Tibial nerve (tissue), 4 donors: ENCODE results near the gene DAAM2. TPM values are rescaled to one million over a fixed set of nuclear protein-coding genes. Genes with fewer than 3 reads are reported as not detected.

ENCODE experiments used
- DNase-seq, 2 donors: peaks; one replicate each; pipeline ENCODE4 v3.0.0-alpha.2; 2019; ENCODE audit warnings: low spot score in 2 of 2
- H3K27ac ChIP-seq, 4 donors: fragments of 200-600 bp; sonication (generic) in 3 of 4; one replicate each; pipeline ENCODE4 v1.5.1; 2017 to 2019; ENCODE audit warnings: mild to moderate bottlenecking in 1 of 4
- H3K27me3 ChIP-seq, 2 donors: fragments of 200-600 bp; sonication (generic) in 1 of 2; one replicate each; pipeline versions ENCODE4 v1.5.1 to v1.6.0; 2017 to 2019
- H3K36me3 ChIP-seq, 3 donors: fragments of 200-600 bp; sonication (generic); one replicate each; pipeline ENCODE4 v1.5.1; 2018 to 2019
- H3K4me1 ChIP-seq, 4 donors: fragments of 200-600 bp; sonication (generic) in 3 of 4; one replicate each; pipeline ENCODE4 v1.5.1; 2017 to 2019
- H3K4me3 ChIP-seq, 4 donors: fragments of 200-600 bp; sonication (generic) in 3 of 4; one replicate each; pipeline ENCODE4 v1.5.1; 2017 to 2019; ENCODE audit warnings: mild to moderate bottlenecking in 1 of 4, moderate library complexity in 1 of 4
- H3K9me3 ChIP-seq, 4 donors: fragments of 200-600 bp; sonication (generic) in 3 of 4; one replicate each; pipeline ENCODE4 v1.5.1; 2017 to 2019
- CTCF ChIP-seq, 5 experiments: fragments of 200-600 bp in 3 of 5; fragments of 450-650 bp in 2 of 5; sonication (generic) in 3 of 5; IDR thresholded peaks; one replicate each; pipeline ENCODE4 v1.5.1; 2016 to 2019; ENCODE audit warnings: antibody characterized with exemption in 5 of 5, mild to moderate bottlenecking in 3 of 5, moderate library complexity in 2 of 5
- EP300 ChIP-seq, 2 donors: sonication (generic); formaldehyde crosslinking; IDR thresholded peaks; one replicate each; pipeline ENCODE4 v1.6.1; 2017; ENCODE audit warnings: antibody characterized with exemption in 2 of 2, mild to moderate bottlenecking in 1 of 2
- POLR2A ChIP-seq, 2 donors: fragments of 450-650 bp; IDR thresholded peaks; one replicate each; pipeline ENCODE4 v1.6.1; 2017; ENCODE audit warnings: antibody characterized with exemption in 2 of 2, mild to moderate bottlenecking in 2 of 2, moderate library complexity in 2 of 2
- WGBS, 2 donors: methylation state at CpG; one replicate each; pipeline ENCODE4 v1.1.5; 2018; 5-methylcytosine and 5-hydroxymethylcytosine counted together
- total RNA-seq, 4 donors: library from RNA; depleted of rRNA; stranded (reverse); fragments of >200 nt; gene quantifications; one replicate each; pipeline ENCODE4 v1.1.0, GENCODE V29; 2016

The DAAM2 gene
- total RNA-seq, 4 donors from 2014 or later, result 73.9 to 133 (median 93.3) TPM

DNA sequence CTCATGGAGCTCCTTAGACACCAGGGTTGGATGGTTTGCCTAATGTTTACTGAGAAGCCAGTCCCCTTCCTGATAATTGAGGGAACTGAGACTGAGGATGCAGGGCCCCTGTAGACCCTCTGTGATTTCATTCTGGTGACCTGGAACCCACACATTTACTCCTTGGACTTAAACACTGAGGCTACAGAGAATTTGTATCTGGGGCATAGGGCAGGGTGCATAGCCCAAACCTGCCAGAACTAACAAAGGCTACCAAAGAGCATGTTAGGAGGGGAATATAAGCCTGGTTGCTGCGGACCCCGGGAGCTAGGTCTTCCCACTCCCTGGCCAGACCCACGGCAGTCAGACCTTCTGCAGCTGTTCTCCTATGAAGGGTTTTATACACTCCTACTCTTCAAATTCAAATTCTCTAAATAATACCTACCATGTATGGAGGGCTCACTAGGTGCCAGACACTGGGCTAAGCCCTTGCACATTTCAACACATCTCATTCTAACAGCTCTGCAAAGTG lies 19.7 kb downstream of the DAAM2 start:
- H3K27ac ChIP-seq, result peak overlapping the region; percentile 53 to 97 (median 78)
- no peak for DNase-seq
- TF ChIP-seq CTCF (IDR thresholded peaks at IDR 0.05) (no peak), POLR2A (IDR thresholded peaks at IDR 0.05) (no peak), EP300 (IDR thresholded peaks at IDR 0.05) (no peak)
- no peaks in the 10 kb centered on the region for H3K36me3 ChIP-seq
- no peaks in the 10 kb centered on the region for H3K27me3 ChIP-seq
- WGBS, 2 donors, result 20 to 32% methylated on average over 3 of the region's 3 CpGs
- no peaks in the 10 kb centered on the region for H3K9me3 ChIP-seq
- no peak overlapping the region for H3K4me3 ChIP-seq
- H3K4me1 ChIP-seq, result peaks cover 0 to 97% (median 51%) of the 10 kb centered on the region in 4 donors

GRCh38 chr6:39812496-39812852 lies 20.3 kb downstream of the DAAM2 start:
- Histone ChIP-seq H3K27ac (peak overlapping the region; percentile 53 to 97 (median 78)), H3K9me3 (no peaks in the 10 kb centered on the region), H3K27me3 (no peaks in the 10 kb centered on the region), H3K4me3 (no peak overlapping the region), H3K36me3 (no peaks in the 10 kb centered on the region), H3K4me1 (peaks cover 4 to 99% (median 56%) of the 10 kb centered on the region in 4 donors)
- WGBS, 2 donors, result 72 to 73% methylated on average over 2 of the region's 2 CpGs
- no peak for DNase-seq
- no peak for TF ChIP-seq POLR2A (IDR thresholded peaks at IDR 0.05)
- TF ChIP-seq EP300 (IDR thresholded peaks at IDR 0.05), result no peak
- TF ChIP-seq CTCF (IDR thresholded peaks at IDR 0.05), result no peak

GRCh38 chr6:39812853-39813533 lies 20.8 kb downstream of the DAAM2 start:
- peak overlapping the region; percentile 53 to 97 (median 78) for H3K27ac ChIP-seq
- TF ChIP-seq EP300 (IDR thresholded peaks at IDR 0.05) (peak in 1 of 2 donors; percentile 69), POLR2A (IDR thresholded peaks at IDR 0.05) (no peak), CTCF (IDR thresholded peaks at IDR 0.05) (peak in 3 of 5 experiments; percentile 15 to 53 (median 25))
- no peaks in the 10 kb centered on the region for H3K36me3 ChIP-seq
- WGBS, 2 donors, result 12% methylated on average over 9 of the region's 9 CpGs
- no peaks in the 10 kb centered on the region for H3K27me3 ChIP-seq
- peaks cover 4 to 97% (median 60%) of the 10 kb centered on the region in 4 donors for H3K4me1 ChIP-seq
- peak; percentile 56 to 72 for DNase-seq
- H3K9me3 ChIP-seq, result no peaks in the 10 kb centered on the region
- H3K4me3 ChIP-seq, result no peak overlapping the region

- TF ChIP-seq CTCF (IDR thresholded peaks at IDR 0.05) (no peak), POLR2A (IDR thresholded peaks at IDR 0.05) (no peak), EP300 (IDR thresholded peaks at IDR 0.05) (no peak)
- Histone ChIP-seq H3K4me1 (peaks cover 4 to 97% (median 66%) of the 10 kb centered on the region in 4 donors), H3K27me3 (no peaks in the 10 kb centered on the region), H3K4me3 (no peak overlapping the region), H3K36me3 (no peaks in the 10 kb centered on the region), H3K9me3 (no peaks in the 10 kb centered on the region), H3K27ac (peak overlapping the region in 2 of 4 donors; percentile 93 to 97)
- WGBS, 2 donors, result 36 to 53% methylated on average over 4 of the region's 4 CpGs
- peak in 1 of 2 donors; percentile 60 for DNase-seq
Measured at GRCh38 chr6:39814236-39814635, 22.1 kb downstream of the DAAM2 start.

GRCh38 chr6:39815356-39815755 lies 23.2 kb downstream of the DAAM2 start:
- DNase-seq, result no peak
- Histone ChIP-seq H3K4me3 (no peak overlapping the region), H3K27ac (peak overlapping the region in 3 of 4 donors; percentile 52 to 97 (median 93)), H3K27me3 (no peaks in the 10 kb centered on the region), H3K4me1 (peaks cover 4 to 97% (median 67%) of the 10 kb centered on the region in 4 donors), H3K36me3 (no peaks in the 10 kb centered on the region), H3K9me3 (no peaks in the 10 kb centered on the region)
- WGBS, 2 donors, result 57 to 73% methylated on average over 3 of the region's 3 CpGs
- TF ChIP-seq EP300 (IDR thresholded peaks at IDR 0.05) (no peak), CTCF (IDR thresholded peaks at IDR 0.05) (no peak), POLR2A (IDR thresholded peaks at IDR 0.05) (no peak)
